Fibroblast of mammary gland (primary cell): ENCODE results near the gene UGT2B17.
"Not testable (repeated sequence)": the region's sequence is repeated elsewhere in the genome, so short reads cannot be mapped to it uniquely, and the experiment has no call there.

Source experiments
- DNase-seq: peaks from one replicate; pipeline ENCODE4 v3.0.0-alpha.2; 2010; ENCODE audit warnings: low read depth
- H3K4me3 ChIP-seq: 2 replicates; pipeline ENCODE4 v1.5.1; 2011; ENCODE audit warnings: low read depth, mild to moderate bottlenecking, low read length, moderate library complexity; ENCODE audit not compliant: control insufficient read depth
- CTCF ChIP-seq: conservative IDR thresholded peaks from 2 replicates; pipeline ENCODE4 v1.5.1; 2011; ENCODE audit warnings: low read depth, low read length, inconsistent platforms; ENCODE audit not compliant: control insufficient read depth, insufficient read depth

UGT2B17 gene

GRCh38 chr4:68576272-68577125, at the start of gene UGT2B17:
UGT2B17 (minus strand) TSS chr4:68576322; CDS start chr4:68568484, 7,838 bp downstream.
- TF ChIP-seq CTCF = no peak

DNA sequence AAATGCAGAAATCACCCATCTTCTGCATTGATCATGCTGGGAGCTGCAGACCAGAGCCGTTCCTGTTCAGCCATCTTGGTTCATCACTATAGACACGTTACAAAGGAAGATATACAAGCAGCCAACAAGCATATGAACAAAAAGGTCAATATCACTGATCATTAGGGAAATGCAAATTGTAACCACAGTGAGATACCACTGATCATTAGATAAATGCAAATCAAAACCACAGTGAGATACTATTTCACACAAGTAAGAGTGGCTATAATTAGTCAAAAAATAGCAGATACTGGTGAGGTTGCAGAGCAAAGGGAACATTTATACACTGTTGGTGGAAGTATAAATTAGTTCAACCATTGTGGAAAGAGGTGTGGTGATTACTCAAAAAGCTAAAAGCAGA, 46.6 kb upstream of the UGT2B17 start:
- not testable (repeated sequence) for DNase-seq, H3K4me3 ChIP-seq

More at GRCh38 chr4:68576272-68577125, at the start of gene UGT2B17:
- H3K4me3 ChIP-seq = no peak within 1 kb of the TSS
- no peak for DNase-seq

DNA sequence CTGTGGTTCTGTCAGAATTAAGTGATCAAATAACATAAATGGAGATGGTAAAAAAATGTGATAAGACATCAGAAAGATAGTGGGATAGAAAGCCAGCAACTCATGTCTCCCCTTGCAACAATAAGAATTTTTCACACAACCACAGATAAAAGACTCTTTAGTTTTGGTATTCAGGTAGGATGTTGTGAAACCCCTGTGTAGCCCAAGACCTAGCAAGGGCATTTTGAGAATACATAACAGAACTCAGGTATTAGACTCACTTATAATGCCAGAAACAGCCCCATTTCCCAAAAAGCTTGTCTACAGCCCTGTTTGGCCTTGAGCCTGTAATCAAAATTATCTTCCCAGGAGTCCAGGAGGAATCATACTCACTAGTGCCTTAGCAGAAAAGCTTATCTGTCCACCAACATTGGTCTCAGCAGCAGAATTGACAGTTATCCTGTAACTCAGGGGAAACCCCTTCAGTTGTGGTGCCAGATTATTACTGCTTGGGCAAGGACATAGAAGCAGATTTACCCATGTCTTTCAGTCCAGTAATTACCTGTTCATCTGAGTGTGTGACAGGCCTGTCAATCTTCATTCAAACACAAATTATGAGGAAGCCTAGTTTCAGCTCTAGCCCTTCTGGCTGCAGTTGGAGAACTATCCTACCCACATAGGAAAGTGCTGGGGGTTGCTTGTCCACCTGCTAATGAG, 41.0 kb upstream of the UGT2B17 start:
- no peak for TF ChIP-seq CTCF
- DNase-seq = no peak
- no peak overlapping the region for H3K4me3 ChIP-seq

DNA sequence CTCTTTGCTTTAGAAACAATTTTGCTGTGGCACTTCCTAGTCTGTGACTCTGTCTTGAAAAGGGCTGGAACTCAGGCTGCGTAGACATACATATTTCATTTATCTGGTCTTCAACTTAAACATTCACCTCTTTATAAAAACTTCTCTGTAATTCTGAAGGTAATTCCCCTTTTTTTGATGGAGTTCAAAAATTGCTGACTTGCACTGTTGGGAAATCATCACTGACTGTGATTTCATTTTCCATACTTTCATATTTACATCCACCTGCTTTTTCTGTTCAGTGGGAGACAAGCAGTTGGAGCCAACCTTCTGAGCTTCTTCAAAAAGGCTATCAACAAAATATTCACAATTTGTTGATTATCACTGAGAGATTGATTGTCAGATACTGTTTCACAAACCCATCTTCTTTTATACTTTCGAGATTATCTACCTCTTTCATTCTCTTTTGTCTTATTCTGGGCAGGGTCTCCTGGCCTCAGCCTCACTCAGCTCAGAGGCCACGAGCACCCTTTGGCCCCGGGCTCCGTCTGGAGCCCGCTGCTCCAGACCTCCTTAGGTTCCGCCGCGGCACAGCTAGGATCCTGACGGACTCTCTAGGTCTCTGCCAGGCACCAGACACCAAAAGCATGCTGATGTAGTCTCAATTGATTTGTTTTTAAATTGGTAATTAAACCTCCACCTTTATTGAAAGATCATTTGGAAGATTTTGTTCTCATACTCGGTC, 39.7 kb upstream of the UGT2B17 start:
- no peak overlapping the region for H3K4me3 ChIP-seq
- no peak for TF ChIP-seq CTCF
- no peak for DNase-seq

GRCh38 chr4:68613752-68614151, 37.6 kb upstream of the UGT2B17 start:
- no peak overlapping the region for H3K4me3 ChIP-seq
- TF ChIP-seq CTCF = no peak
- DNase-seq = no peak

GRCh38 chr4:68606240-68606639, 30.1 kb upstream of the UGT2B17 start:
- no peak overlapping the region for H3K4me3 ChIP-seq
- DNase-seq = no peak
- no peak for TF ChIP-seq CTCF

- H3K4me3 ChIP-seq = no peak overlapping the region
- DNase-seq = no peak
- TF ChIP-seq CTCF = no peak
Measured at GRCh38 chr4:68599150-68599549, 23.0 kb upstream of the UGT2B17 start.
